Right lobe of liver (tissue), 4 donors: ENCODE results near the gene LENG8.

ENCODE experiments used
- POLR2A ChIP-seq: fragments of 450-650 bp; IDR thresholded peaks from one replicate; pipeline ENCODE4 v1.6.1; 2017; ENCODE audit warnings: antibody characterized with exemption, mild to moderate bottlenecking
- TF ChIP-seq, protein P1 (sequence below), 4 donors: fragments of 200-600 bp in 3 of 4; fragments of 450-650 bp in 1 of 4; IDR thresholded peaks; one replicate each; pipeline versions ENCODE4 v1.5.1 to v1.8.0; 2016 to 2022; ENCODE audit warnings: antibody characterized with exemption in 4 of 4, mild to moderate bottlenecking in 2 of 4
- donor health status: DM: no; HTN: no; CAD: no.
- donor health status: DM: no; HTN: no; CAD: no.
- donor health status: DM: no; HTN: yes; CAD: no.

DNA sequence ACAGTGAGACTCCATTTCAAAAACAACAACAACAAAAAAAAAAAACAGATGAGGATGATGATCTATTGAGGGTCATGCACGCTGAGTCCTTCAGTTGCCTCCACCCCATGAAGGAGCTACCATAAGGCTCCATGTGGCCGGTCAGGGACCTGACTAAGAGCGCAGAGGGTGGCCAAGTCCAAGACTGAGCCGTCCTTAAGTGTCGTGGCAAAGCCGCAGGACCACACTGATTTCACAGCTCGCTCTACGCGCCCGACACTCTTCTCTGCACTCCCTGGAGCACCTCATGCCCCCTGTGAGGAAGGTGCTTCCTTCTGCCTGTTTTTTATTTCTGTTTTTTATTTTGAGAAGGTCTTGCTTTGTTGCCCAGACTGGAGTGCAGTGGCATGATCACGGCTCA, 21.4 kb upstream of the LENG8 start:
- TF ChIP-seq, protein P1, sequence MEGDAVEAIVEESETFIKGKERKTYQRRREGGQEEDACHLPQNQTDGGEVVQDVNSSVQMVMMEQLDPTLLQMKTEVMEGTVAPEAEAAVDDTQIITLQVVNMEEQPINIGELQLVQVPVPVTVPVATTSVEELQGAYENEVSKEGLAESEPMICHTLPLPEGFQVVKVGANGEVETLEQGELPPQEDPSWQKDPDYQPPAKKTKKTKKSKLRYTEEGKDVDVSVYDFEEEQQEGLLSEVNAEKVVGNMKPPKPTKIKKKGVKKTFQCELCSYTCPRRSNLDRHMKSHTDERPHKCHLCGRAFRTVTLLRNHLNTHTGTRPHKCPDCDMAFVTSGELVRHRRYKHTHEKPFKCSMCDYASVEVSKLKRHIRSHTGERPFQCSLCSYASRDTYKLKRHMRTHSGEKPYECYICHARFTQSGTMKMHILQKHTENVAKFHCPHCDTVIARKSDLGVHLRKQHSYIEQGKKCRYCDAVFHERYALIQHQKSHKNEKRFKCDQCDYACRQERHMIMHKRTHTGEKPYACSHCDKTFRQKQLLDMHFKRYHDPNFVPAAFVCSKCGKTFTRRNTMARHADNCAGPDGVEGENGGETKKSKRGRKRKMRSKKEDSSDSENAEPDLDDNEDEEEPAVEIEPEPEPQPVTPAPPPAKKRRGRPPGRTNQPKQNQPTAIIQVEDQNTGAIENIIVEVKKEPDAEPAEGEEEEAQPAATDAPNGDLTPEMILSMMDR (IDR thresholded peaks at IDR 0.05): no peak
- TF ChIP-seq POLR2A: no peak
